Esophagus squamous epithelium (tissue), 5 donors: ENCODE results near the gene HNRNPC. TPM values are rescaled to one million over a fixed set of nuclear protein-coding genes. Genes with fewer than 3 reads are reported as not detected.

Experiments used
- DNase-seq: peaks from one replicate; lab custom pipeline; 2025; lab: John Stamatoyannopoulos, UW
- H3K27ac ChIP-seq, 4 donors: fragments of 200-600 bp; sonication (generic); one replicate each; pipeline ENCODE4 v1.5.1; 2016 to 2019; ENCODE audit warnings: mild to moderate bottlenecking in 1 of 4
- H3K27me3 ChIP-seq, 4 donors: fragments of 200-600 bp; sonication (generic); 1 replicate in 3 of 4; 2 replicates in 1 of 4; pipeline versions ENCODE4 v1.5.1 to v1.6.0; 2017 to 2021; ENCODE audit warnings: antibody characterized with exemption in 1 of 4
- H3K36me3 ChIP-seq, 3 donors: fragments of 200-600 bp; sonication (generic); one replicate each; pipeline ENCODE4 v1.5.1; 2016 to 2019
- H3K4me1 ChIP-seq, 3 donors: fragments of 200-600 bp; sonication (generic); one replicate each; pipeline ENCODE4 v1.5.1; 2017 to 2019
- H3K4me3 ChIP-seq, 4 donors: fragments of 200-600 bp; sonication (generic); 1 replicate in 3 of 4; 2 replicates in 1 of 4; pipeline ENCODE4 v1.5.1; 2016 to 2019; ENCODE audit warnings: mild to moderate bottlenecking in 2 of 4, moderate library complexity in 1 of 4
- H3K9me3 ChIP-seq, 3 donors: fragments of 200-600 bp; sonication (generic); one replicate each; pipeline ENCODE4 v1.5.1; 2016 to 2019
- CTCF ChIP-seq, 6 experiments: fragments of 450-650 bp in 4 of 6; fragments of 200-600 bp in 2 of 6; sonication (generic) in 2 of 6; IDR thresholded peaks; one replicate each; pipeline ENCODE4 v1.5.1; 2016 to 2019; ENCODE audit warnings: antibody characterized with exemption in 6 of 6, mild to moderate bottlenecking in 4 of 6, moderate library complexity in 4 of 6
- POLR2A ChIP-seq, 4 donors: fragments of 450-650 bp; IDR thresholded peaks; one replicate each; pipeline ENCODE4 v1.6.1; 2017; ENCODE audit warnings: antibody characterized with exemption in 4 of 4, mild to moderate bottlenecking in 4 of 4, moderate library complexity in 3 of 4
- WGBS, 2 donors: methylation state at CpG; one replicate each; pipeline ENCODE4 v1.1.5; 2018; 5-methylcytosine and 5-hydroxymethylcytosine counted together
- intact Hi-C: fragments of 100-400 bp; cut with DNase I; formaldehyde crosslinking; loops from one replicate; pipeline ENCODE4 v1.15.0; 2022
- total RNA-seq, 4 donors: library from RNA; depleted of rRNA; stranded (reverse); fragments of >200 nt; gene quantifications; one replicate each; pipeline ENCODE4 v1.1.0, GENCODE V29; 2016
- donor health status: DM: yes; HTN: yes; CAD: no.

The HNRNPC gene
- total RNA-seq, 4 donors from 2014 or later, result 252 to 651 (median 476) TPM

DNA sequence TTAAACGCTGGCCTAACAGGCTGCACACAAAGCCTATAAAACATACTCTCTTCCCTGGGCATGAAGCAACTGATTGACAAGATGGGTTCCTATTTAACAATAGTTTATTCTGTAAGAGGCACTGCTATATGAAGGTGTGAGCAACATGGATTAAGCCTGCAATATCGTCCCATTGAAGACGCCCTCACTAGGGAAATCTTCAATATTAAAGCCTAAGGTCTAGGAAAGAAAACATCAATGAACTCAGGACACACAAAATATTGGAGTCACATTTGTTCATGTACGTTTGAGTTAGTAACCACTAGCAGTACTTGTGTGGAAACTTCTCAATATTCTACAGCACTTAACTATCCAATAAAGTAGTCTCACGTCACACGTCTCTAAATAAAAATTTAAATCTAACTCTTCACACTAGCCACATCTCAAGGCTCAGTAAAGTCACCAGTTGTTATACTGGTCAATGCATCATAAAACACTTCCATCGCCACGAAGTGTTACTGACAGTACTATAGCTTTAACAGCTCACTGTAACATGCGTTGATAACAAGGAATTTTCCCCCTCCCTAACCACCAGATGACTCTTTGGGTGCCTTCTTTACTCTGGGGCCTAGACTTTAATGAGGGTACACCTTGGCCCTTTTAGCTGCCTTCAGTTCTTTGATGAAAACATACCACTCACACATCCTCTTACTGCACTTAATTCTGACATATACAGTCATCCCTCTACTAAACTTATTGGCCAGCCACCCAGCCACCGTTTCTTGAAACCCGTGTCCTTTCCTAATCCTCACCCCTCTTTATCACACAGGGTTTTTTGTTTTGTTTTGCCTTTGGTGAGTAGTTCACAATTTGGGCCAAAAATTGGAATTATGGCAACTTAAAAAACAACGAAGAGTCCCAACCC, 63.3 kb downstream of the HNRNPC start:
- no peak overlapping the region for H3K27ac ChIP-seq
- no peaks in the 10 kb centered on the region for H3K9me3 ChIP-seq
- TF ChIP-seq CTCF (IDR thresholded peaks at IDR 0.05) (no peak), POLR2A (IDR thresholded peaks at IDR 0.05) (no peak)
- H3K4me3 ChIP-seq, result no peak overlapping the region
- H3K36me3 ChIP-seq, result peaks cover 0 to 76% (median 20%) of the 10 kb centered on the region in 3 donors
- H3K4me1 ChIP-seq, result no peaks in the 10 kb centered on the region
- intact Hi-C loops, result no loop called here
- no peak for DNase-seq
- H3K27me3 ChIP-seq, result no peaks in the 10 kb centered on the region
- 82 to 86% methylated on average over 12 of the region's 12 CpGs for WGBS, 2 donors

DNA sequence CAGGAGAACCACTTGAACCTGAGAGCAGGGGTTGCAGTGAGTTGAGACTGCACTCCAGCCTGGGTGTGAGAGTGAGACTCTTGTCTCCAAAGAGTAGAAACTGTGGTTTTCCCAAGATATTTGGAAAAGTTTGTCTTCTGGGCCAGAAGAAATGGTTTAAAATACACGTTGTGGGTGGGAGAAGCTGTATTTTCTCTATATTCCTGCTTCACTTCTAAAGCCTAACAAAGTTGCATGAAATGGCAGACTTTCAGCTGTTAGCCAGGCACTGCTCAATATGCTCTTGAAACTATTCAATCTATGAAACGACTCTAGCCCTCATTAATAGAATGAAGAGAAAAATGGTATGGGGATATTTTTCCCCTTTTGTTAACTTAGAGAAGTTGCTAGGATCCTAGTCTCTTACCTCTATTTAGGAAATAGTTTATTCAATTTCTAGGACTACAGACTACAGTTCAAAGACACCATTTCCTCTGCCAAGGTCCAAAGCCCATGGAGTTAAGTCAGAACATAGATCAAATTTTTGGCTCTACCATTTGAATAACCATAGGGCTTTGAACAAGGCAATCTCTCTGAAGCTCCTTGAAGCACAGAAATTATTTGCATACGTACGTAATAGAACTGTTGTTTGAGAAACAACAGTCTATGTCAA, 64.1 kb downstream of the HNRNPC start:
- DNase-seq, result no peak
- no peaks in the 10 kb centered on the region for H3K4me1 ChIP-seq
- H3K27ac ChIP-seq, result no peak overlapping the region
- TF ChIP-seq CTCF (IDR thresholded peaks at IDR 0.05), result no peak
- TF ChIP-seq POLR2A (IDR thresholded peaks at IDR 0.05), result no peak
- intact Hi-C loops, result no loop called here
- no peaks in the 10 kb centered on the region for H3K27me3 ChIP-seq
- 62 to 88% methylated on average over 4 of the region's 4 CpGs for WGBS, 2 donors
- H3K9me3 ChIP-seq, result no peaks in the 10 kb centered on the region
- H3K4me3 ChIP-seq, result no peak overlapping the region
- peaks cover 0 to 68% (median 20%) of the 10 kb centered on the region in 3 donors for H3K36me3 ChIP-seq

- Histone ChIP-seq H3K9me3 (no peaks in the 10 kb centered on the region), H3K4me1 (no peaks in the 10 kb centered on the region), H3K27ac (no peak overlapping the region), H3K4me3 (no peak overlapping the region), H3K36me3 (peaks cover 0 to 60% (median 17%) of the 10 kb centered on the region in 3 donors), H3K27me3 (no peaks in the 10 kb centered on the region)
- intact Hi-C loops, result no loop called here
- 80 to 89% methylated on average over 8 of the region's 8 CpGs for WGBS, 2 donors
- TF ChIP-seq POLR2A (IDR thresholded peaks at IDR 0.05), result no peak
- no peak for TF ChIP-seq CTCF (IDR thresholded peaks at IDR 0.05)
- no peak for DNase-seq
Measured at GRCh38 chr14:21204167-21205025, 64.8 kb downstream of the HNRNPC start.

GRCh38 chr14:21203470-21204166, 65.6 kb downstream of the HNRNPC start:
- H3K9me3 ChIP-seq, result no peaks in the 10 kb centered on the region
- no peak overlapping the region for H3K27ac ChIP-seq
- no peaks in the 10 kb centered on the region for H3K27me3 ChIP-seq
- H3K4me3 ChIP-seq, result no peak overlapping the region
- H3K4me1 ChIP-seq, result no peaks in the 10 kb centered on the region
- H3K36me3 ChIP-seq, result peaks cover 0 to 53% (median 9%) of the 10 kb centered on the region in 3 donors
- intact Hi-C loops, result no loop called here
- no peak for DNase-seq
- TF ChIP-seq POLR2A (IDR thresholded peaks at IDR 0.05) (no peak), CTCF (IDR thresholded peaks at IDR 0.05) (no peak)
- 78 to 83% methylated on average over 7 to 8 of the region's 8 CpGs for WGBS, 2 donors
